GM06990 (cell line): ENCODE results near the gene TGDS.

ENCODE experiments used
- DNase-seq: peaks from one replicate; pipeline ENCODE4 v3.0.0-alpha.2; 2011; ENCODE audit not compliant: insufficient read length; ENCODE audit errors: extremely low read depth
- H3K27me3 ChIP-seq: replicated peaks from 2 replicates; pipeline ENCODE4 v1.6.0; 2011; ENCODE audit warnings: low read length; ENCODE audit not compliant: control insufficient read depth, insufficient read depth
- H3K36me3 ChIP-seq: 2 replicates; pipeline ENCODE4 v1.5.1; 2011; ENCODE audit warnings: low read length; ENCODE audit not compliant: control insufficient read depth, insufficient read depth
- H3K4me3 ChIP-seq: replicated peaks from 2 replicates; pipeline ENCODE4 v1.5.1; 2011; ENCODE audit warnings: low read depth, mild to moderate bottlenecking, control low read depth, low read length
- CTCF ChIP-seq: IDR thresholded peaks from 2 replicates; pipeline ENCODE4 v1.5.1; 2011; ENCODE audit warnings: low read length, control low read depth, mild to moderate bottlenecking, inconsistent platforms; ENCODE audit not compliant: insufficient read depth, poor library complexity, severe bottlenecking

TGDS gene

GRCh38 chr13:94568443-94568842 is 27.5 kb downstream of the TGDS start:
- no peak overlapping the region for H3K4me3 ChIP-seq
- H3K27me3 ChIP-seq = no peaks in the 10 kb centered on the region
- no peak for DNase-seq
- H3K36me3 ChIP-seq = peaks cover 11% of the 10 kb centered on the region
- no peak for TF ChIP-seq CTCF

- Histone ChIP-seq H3K36me3 (peaks cover 7% of the 10 kb centered on the region), H3K4me3 (no peak overlapping the region), H3K27me3 (no peaks in the 10 kb centered on the region)
- no peak for DNase-seq
- no peak for TF ChIP-seq CTCF
Observed at GRCh38 chr13:94567581-94567980, 28.4 kb downstream of the TGDS start.

- Histone ChIP-seq H3K27me3 (no peaks in the 10 kb centered on the region), H3K4me3 (no peak overlapping the region), H3K36me3 (no peaks in the 10 kb centered on the region; the same call in 1 of the 2 replicates)
- DNase-seq = no peak
- TF ChIP-seq CTCF = no peak
Observed at GRCh38 chr13:94561126-94561525, 34.8 kb downstream of the TGDS start.

GRCh38 chr13:94560116-94560515 is 35.8 kb downstream of the TGDS start:
- DNase-seq = no peak
- Histone ChIP-seq H3K36me3 (no peaks in the 10 kb centered on the region; the same call in 1 of the 2 replicates), H3K4me3 (no peak overlapping the region), H3K27me3 (no peaks in the 10 kb centered on the region)
- TF ChIP-seq CTCF = no peak

GRCh38 chr13:94559222-94559795 is 36.6 kb downstream of the TGDS start:
- no peaks in the 10 kb centered on the region for H3K36me3 ChIP-seq
- no peak for TF ChIP-seq CTCF
- no peak overlapping the region for H3K4me3 ChIP-seq
- no peaks in the 10 kb centered on the region for H3K27me3 ChIP-seq
- no peak for DNase-seq

GRCh38 chr13:94558716-94559115 is 37.2 kb downstream of the TGDS start:
- H3K36me3 ChIP-seq = no peaks in the 10 kb centered on the region
- no peaks in the 10 kb centered on the region for H3K27me3 ChIP-seq
- H3K4me3 ChIP-seq = no peak overlapping the region
- no peak for DNase-seq
- TF ChIP-seq CTCF = no peak
